Activated T-helper 17 cell treated with anti-CD3 and anti-CD28 coated beads, Interleukin-2, amount 50 U/mL, for 72 hours (primary cell): ENCODE measurements around the gene RAB11A. TPM values are rescaled to one million over a fixed set of nuclear protein-coding genes. Genes with fewer than 3 reads are reported as not detected.
A peak's percentile ranks its signal among the peaks of the same experiment; 100 is the strongest.

Experiments
- ATAC-seq: fragments of 150-1000 bp; cut with Tn5 transposase; replicated peaks from 2 replicates; pipeline ENCODE4 v1.10.0; 2021; ENCODE audit warnings: mild to moderate bottlenecking, moderate library complexity
- H3K27ac Mint-ChIP-seq: one replicate; pipeline ENCODE4 v1.8.0; 2022; ENCODE audit warnings: mixed read lengths
- H3K27me3 Mint-ChIP-seq: one replicate; pipeline ENCODE4 v1.8.0; 2022; ENCODE audit warnings: mixed read lengths
- H3K36me3 Mint-ChIP-seq: one replicate; pipeline ENCODE4 v1.8.0; 2022; ENCODE audit warnings: low read depth, mild to moderate bottlenecking, mixed read lengths
- H3K4me1 Mint-ChIP-seq: one replicate; pipeline ENCODE4 v1.8.0; 2022; ENCODE audit warnings: mixed read lengths
- H3K4me3 Mint-ChIP-seq: one replicate; pipeline ENCODE4 v1.8.0; 2022; ENCODE audit warnings: mild to moderate bottlenecking, mixed read lengths
- H3K9me3 Mint-ChIP-seq: one replicate; pipeline ENCODE4 v1.8.0; 2022; ENCODE audit warnings: mixed read lengths
- total RNA-seq, 2 donors: library from RNA; stranded (reverse); gene quantifications; one replicate each; pipeline ENCODE4 v1.2.3, GENCODE V29; 2022

RAB11A gene
- total RNA-seq, result 100 to 1,000 TPM; 108 to 143 TPM

- peak within 1 kb of the TSS; percentile 98 for H3K4me3 Mint-ChIP-seq
Measured at GRCh38 chr15:65869126-65869953, at the start of gene RAB11A. Gene RAB11A, plus strand, starts transcription at chr15:65869491. Its CDS starts 95 bp downstream, at chr15:65869586.

GRCh38 chr15:65819563-65819960, 49.7 kb upstream of the RAB11A start:
- Mint-ChIP-seq H3K4me1 (peaks cover 40% of the 10 kb centered on the region), H3K9me3 (no peaks in the 10 kb centered on the region), H3K27ac (peak overlapping the region; percentile 95), H3K36me3 (peaks cover 6% of the 10 kb centered on the region), H3K27me3 (no peaks in the 10 kb centered on the region), H3K4me3 (peak overlapping the region; percentile 64)
- peak; percentile 25 for ATAC-seq

More at GRCh38 chr15:65869126-65869953, at the start of gene RAB11A:
- H3K27ac Mint-ChIP-seq, result peak within 1 kb of the TSS; percentile 100
- H3K9me3 Mint-ChIP-seq, result no peaks in the 10 kb centered on the region
- H3K36me3 Mint-ChIP-seq, result peaks cover 32% of the 10 kb centered on the region
- ATAC-seq, result peak; percentile 96
- no peaks in the 10 kb centered on the region for H3K27me3 Mint-ChIP-seq
- peaks cover 29% of the 10 kb centered on the region for H3K4me1 Mint-ChIP-seq

- no peak for ATAC-seq
- Mint-ChIP-seq H3K27ac (peak overlapping the region; percentile 43), H3K27me3 (no peaks in the 10 kb centered on the region), H3K9me3 (no peaks in the 10 kb centered on the region), H3K4me3 (peak overlapping the region; percentile 64), H3K4me1 (peaks cover 43% of the 10 kb centered on the region), H3K36me3 (peaks cover 6% of the 10 kb centered on the region)
Measured at GRCh38 chr15:65821070-65821469, 48.2 kb upstream of the RAB11A start.

- no peaks in the 10 kb centered on the region for H3K9me3 Mint-ChIP-seq
- H3K4me3 Mint-ChIP-seq, result no peak overlapping the region
- ATAC-seq, result no peak
- peak overlapping the region; percentile 36 for H3K27ac Mint-ChIP-seq
- H3K27me3 Mint-ChIP-seq, result no peaks in the 10 kb centered on the region
- H3K36me3 Mint-ChIP-seq, result peaks cover 6% of the 10 kb centered on the region
- peaks cover 43% of the 10 kb centered on the region for H3K4me1 Mint-ChIP-seq
Measured at GRCh38 chr15:65822316-65822715, 47.0 kb upstream of the RAB11A start.

- peaks cover 45% of the 10 kb centered on the region for H3K4me1 Mint-ChIP-seq
Measured at GRCh38 chr15:65824031-65824743, 45.1 kb upstream of the RAB11A start.

GRCh38 chr15:65824941-65825544, 44.2 kb upstream of the RAB11A start:
- H3K36me3 Mint-ChIP-seq, result no peaks in the 10 kb centered on the region
- H3K27ac Mint-ChIP-seq, result no peak overlapping the region
- no peaks in the 10 kb centered on the region for H3K27me3 Mint-ChIP-seq
- H3K9me3 Mint-ChIP-seq, result no peaks in the 10 kb centered on the region
- no peak for ATAC-seq
- H3K4me3 Mint-ChIP-seq, result no peak overlapping the region
- peaks cover 39% of the 10 kb centered on the region for H3K4me1 Mint-ChIP-seq

More at GRCh38 chr15:65824031-65824743, 45.1 kb upstream of the RAB11A start:
- Mint-ChIP-seq H3K27me3 (no peaks in the 10 kb centered on the region), H3K4me3 (peak overlapping the region; percentile 26), H3K9me3 (no peaks in the 10 kb centered on the region), H3K27ac (no peak overlapping the region), H3K36me3 (no peaks in the 10 kb centered on the region)
- peak; percentile 18 for ATAC-seq

- peak overlapping the region; percentile 89 for H3K4me3 Mint-ChIP-seq
- H3K27me3 Mint-ChIP-seq, result no peaks in the 10 kb centered on the region
- H3K4me1 Mint-ChIP-seq, result peaks cover 31% of the 10 kb centered on the region
- ATAC-seq, result peak; percentile 60
- no peaks in the 10 kb centered on the region for H3K9me3 Mint-ChIP-seq
- no peaks in the 10 kb centered on the region for H3K36me3 Mint-ChIP-seq
- H3K27ac Mint-ChIP-seq, result peak overlapping the region; percentile 98
Measured at GRCh38 chr15:65827065-65827464, 42.2 kb upstream of the RAB11A start.

GRCh38 chr15:65828585-65828984, 40.7 kb upstream of the RAB11A start:
- H3K4me1 Mint-ChIP-seq, result peaks cover 45% of the 10 kb centered on the region
- peak overlapping the region; percentile 98 for H3K27ac Mint-ChIP-seq
- H3K36me3 Mint-ChIP-seq, result no peaks in the 10 kb centered on the region
- H3K4me3 Mint-ChIP-seq, result peak overlapping the region; percentile 89
- ATAC-seq, result peak; percentile 68
- H3K27me3 Mint-ChIP-seq, result no peaks in the 10 kb centered on the region
- no peaks in the 10 kb centered on the region for H3K9me3 Mint-ChIP-seq

GRCh38 chr15:65829130-65829764, 40.0 kb upstream of the RAB11A start:
- Mint-ChIP-seq H3K4me1 (peaks cover 52% of the 10 kb centered on the region), H3K4me3 (peak overlapping the region; percentile 89), H3K27ac (peak overlapping the region; percentile 98), H3K36me3 (no peaks in the 10 kb centered on the region), H3K27me3 (no peaks in the 10 kb centered on the region), H3K9me3 (no peaks in the 10 kb centered on the region)
- ATAC-seq, result peak; percentile 33

- H3K27me3 Mint-ChIP-seq, result no peaks in the 10 kb centered on the region
- H3K4me1 Mint-ChIP-seq, result peaks cover 40% of the 10 kb centered on the region
- peak; percentile 76 for ATAC-seq
- H3K4me3 Mint-ChIP-seq, result peak overlapping the region; percentile 91
- no peaks in the 10 kb centered on the region for H3K36me3 Mint-ChIP-seq
- peak overlapping the region; percentile 99 for H3K27ac Mint-ChIP-seq
- no peaks in the 10 kb centered on the region for H3K9me3 Mint-ChIP-seq
Measured at GRCh38 chr15:65832549-65833364, 36.5 kb upstream of the RAB11A start.

GRCh38 chr15:65833501-65834205, 35.6 kb upstream of the RAB11A start:
- peak; percentile 56 for ATAC-seq
- no peaks in the 10 kb centered on the region for H3K9me3 Mint-ChIP-seq
- H3K4me1 Mint-ChIP-seq, result peaks cover 32% of the 10 kb centered on the region
- peak overlapping the region; percentile 99 for H3K27ac Mint-ChIP-seq
- H3K4me3 Mint-ChIP-seq, result peak overlapping the region; percentile 91
- no peaks in the 10 kb centered on the region for H3K36me3 Mint-ChIP-seq
- no peaks in the 10 kb centered on the region for H3K27me3 Mint-ChIP-seq

- peaks cover 25% of the 10 kb centered on the region for H3K4me1 Mint-ChIP-seq
- H3K9me3 Mint-ChIP-seq, result no peaks in the 10 kb centered on the region
- H3K27ac Mint-ChIP-seq, result no peak overlapping the region
- no peak overlapping the region for H3K4me3 Mint-ChIP-seq
- no peaks in the 10 kb centered on the region for H3K27me3 Mint-ChIP-seq
- ATAC-seq, result no peak
- no peaks in the 10 kb centered on the region for H3K36me3 Mint-ChIP-seq
Measured at GRCh38 chr15:65834603-65835282, 34.5 kb upstream of the RAB11A start.

- Mint-ChIP-seq H3K36me3 (no peaks in the 10 kb centered on the region), H3K9me3 (no peaks in the 10 kb centered on the region)
Measured at GRCh38 chr15:65835447-65835846, 33.8 kb upstream of the RAB11A start.

More at GRCh38 chr15:65835447-65835846, 33.8 kb upstream of the RAB11A start:
- no peak for ATAC-seq
- Mint-ChIP-seq H3K4me3 (no peak overlapping the region), H3K4me1 (peaks cover 23% of the 10 kb centered on the region), H3K27me3 (no peaks in the 10 kb centered on the region), H3K27ac (no peak overlapping the region)
